AG04449 (cell line): ENCODE results near the gene SAP130.

ENCODE experiments used
- CTCF ChIA-PET: fragments of 350-600 bp; formaldehyde crosslinking; extraction: SDS; loops from one replicate; lab custom pipeline; 2021; ENCODE audit warnings: antibody characterized with exemption; lab: Yijun Ruan, JAX
- POLR2A ChIA-PET: fragments of 400-600, 350-600 bp; formaldehyde crosslinking; extraction: SDS; loops from one replicate; lab custom pipeline; 2020; ENCODE audit warnings: antibody characterized with exemption, inconsistent platforms; lab: Yijun Ruan, JAX
- DNase-seq: peaks from one replicate; pipeline ENCODE4 v3.0.0-alpha.2; 2010; ENCODE audit warnings: low read depth, low spot score
- H3K4me3 ChIP-seq: 2 replicates; pipeline ENCODE4 v1.5.1; 2011; ENCODE audit warnings: low read depth, mild to moderate bottlenecking, control low read depth, low read length
- CTCF ChIP-seq: IDR thresholded peaks from one replicate; pipeline ENCODE4 v1.5.1; 2011; ENCODE audit warnings: mild to moderate bottlenecking, moderate library complexity, low read length, control low read depth, inconsistent platforms; ENCODE audit not compliant: insufficient read depth; ENCODE audit errors: missing control alignments

The SAP130 gene

GRCh38 chr2:127993659-127994058 is 34.2 kb downstream of the SAP130 start:
- ChIA-PET POLR2A (no interaction called here), CTCF (no interaction called here)
- no peak overlapping the region for H3K4me3 ChIP-seq
- TF ChIP-seq CTCF, result no peak
- no peak for DNase-seq

DNA sequence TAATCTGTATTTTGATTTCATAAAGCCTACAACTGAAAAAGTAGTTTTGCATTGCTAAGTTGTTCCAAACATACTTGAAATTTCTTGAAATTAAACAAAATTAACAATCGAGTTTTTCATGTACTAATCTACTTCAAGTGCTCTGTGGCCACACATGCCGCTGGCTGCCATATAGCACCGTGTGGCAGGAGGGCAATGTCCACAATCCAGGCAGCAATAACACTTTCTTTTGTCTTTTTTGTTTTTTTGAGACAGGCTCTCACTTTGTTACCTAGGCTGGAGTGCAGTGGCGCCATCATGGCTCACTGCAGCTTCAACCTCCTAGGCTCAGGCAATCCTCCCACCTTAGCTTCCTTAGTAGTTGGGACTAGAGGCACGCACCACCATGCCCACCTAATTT is 36.1 kb downstream of the SAP130 start:
- no peak for DNase-seq
- TF ChIP-seq CTCF, result no peak
- CTCF ChIA-PET, result no interaction called here
- POLR2A ChIA-PET, result no interaction called here
- no peak overlapping the region for H3K4me3 ChIP-seq

DNA sequence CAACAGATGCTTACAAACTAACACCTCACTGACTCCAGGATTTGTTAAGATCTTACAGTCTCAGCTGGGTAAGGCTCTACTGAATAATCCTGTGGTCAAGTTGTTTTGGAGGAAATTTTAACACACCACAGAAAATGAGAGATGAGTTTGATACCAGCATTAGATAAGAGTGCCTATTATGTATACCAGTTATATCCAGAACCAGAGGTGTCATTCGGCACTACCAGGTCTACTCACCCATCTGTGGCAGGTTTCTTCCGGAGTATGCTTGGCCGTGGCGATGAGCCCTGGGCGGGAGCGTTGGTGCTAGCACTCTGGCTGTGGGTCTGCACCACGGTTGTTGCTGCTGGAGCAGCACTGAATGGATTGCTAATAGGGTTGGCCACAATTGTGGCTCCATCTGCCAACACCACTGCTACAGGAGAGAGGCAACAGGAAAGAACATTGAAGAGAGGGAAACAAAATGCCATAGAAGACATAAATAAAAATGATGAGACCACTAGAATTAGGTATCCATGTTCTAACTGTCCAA is 41.2 kb downstream of the SAP130 start:
- no peak overlapping the region for H3K4me3 ChIP-seq
- ChIA-PET POLR2A (no interaction called here), CTCF (no interaction called here)
- no peak for TF ChIP-seq CTCF
- no peak for DNase-seq

DNA sequence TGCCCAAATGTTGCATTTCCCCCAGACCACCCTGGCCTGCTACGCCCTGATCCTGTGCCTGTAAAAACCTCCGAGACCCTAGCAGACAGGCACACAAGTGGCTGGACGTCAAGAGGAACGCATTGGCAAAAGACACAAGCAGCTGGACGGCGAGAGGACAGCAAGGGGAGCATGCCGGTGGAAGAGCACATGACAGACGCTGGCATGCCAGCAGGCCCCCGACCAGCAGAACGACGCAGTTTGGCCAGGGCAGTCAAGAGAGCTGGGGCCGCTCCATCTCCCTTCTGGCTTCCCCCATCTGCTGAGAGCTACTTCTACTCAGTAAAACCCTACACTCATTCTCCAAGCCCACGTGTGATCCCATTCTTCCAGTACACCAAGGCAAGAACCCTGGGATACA is 42.1 kb downstream of the SAP130 start:
- no peak for TF ChIP-seq CTCF
- H3K4me3 ChIP-seq, result no peak overlapping the region
- ChIA-PET POLR2A (no interaction called here), CTCF (no interaction called here)
- no peak for DNase-seq

GRCh38 chr2:127985026-127985734 is 42.7 kb downstream of the SAP130 start:
- POLR2A ChIA-PET, result no interaction called here

More at GRCh38 chr2:127985026-127985734, 42.7 kb downstream of the SAP130 start:
- no peak overlapping the region for H3K4me3 ChIP-seq
- DNase-seq, result no peak
- CTCF ChIA-PET, result no interaction called here
- no peak for TF ChIP-seq CTCF
